GM18519 (cell line): ENCODE results near the gene PTPN23.
A peak's percentile ranks its signal among the peaks of the same experiment; 100 is the strongest.
"Not testable (repeated sequence)": the region's sequence is repeated elsewhere in the genome, so short reads cannot be mapped to it uniquely, and the experiment has no call there.

ENCODE experiments used
- ATAC-seq: cut with Tn5 transposase; IDR thresholded peaks from one replicate; pipeline ENCODE4 v1.9.1; 2021; ENCODE audit warnings: mild to moderate bottlenecking, moderate library complexity; ENCODE audit not compliant: unreplicated experiment, low FRiP score

PTPN23 gene, protein sequence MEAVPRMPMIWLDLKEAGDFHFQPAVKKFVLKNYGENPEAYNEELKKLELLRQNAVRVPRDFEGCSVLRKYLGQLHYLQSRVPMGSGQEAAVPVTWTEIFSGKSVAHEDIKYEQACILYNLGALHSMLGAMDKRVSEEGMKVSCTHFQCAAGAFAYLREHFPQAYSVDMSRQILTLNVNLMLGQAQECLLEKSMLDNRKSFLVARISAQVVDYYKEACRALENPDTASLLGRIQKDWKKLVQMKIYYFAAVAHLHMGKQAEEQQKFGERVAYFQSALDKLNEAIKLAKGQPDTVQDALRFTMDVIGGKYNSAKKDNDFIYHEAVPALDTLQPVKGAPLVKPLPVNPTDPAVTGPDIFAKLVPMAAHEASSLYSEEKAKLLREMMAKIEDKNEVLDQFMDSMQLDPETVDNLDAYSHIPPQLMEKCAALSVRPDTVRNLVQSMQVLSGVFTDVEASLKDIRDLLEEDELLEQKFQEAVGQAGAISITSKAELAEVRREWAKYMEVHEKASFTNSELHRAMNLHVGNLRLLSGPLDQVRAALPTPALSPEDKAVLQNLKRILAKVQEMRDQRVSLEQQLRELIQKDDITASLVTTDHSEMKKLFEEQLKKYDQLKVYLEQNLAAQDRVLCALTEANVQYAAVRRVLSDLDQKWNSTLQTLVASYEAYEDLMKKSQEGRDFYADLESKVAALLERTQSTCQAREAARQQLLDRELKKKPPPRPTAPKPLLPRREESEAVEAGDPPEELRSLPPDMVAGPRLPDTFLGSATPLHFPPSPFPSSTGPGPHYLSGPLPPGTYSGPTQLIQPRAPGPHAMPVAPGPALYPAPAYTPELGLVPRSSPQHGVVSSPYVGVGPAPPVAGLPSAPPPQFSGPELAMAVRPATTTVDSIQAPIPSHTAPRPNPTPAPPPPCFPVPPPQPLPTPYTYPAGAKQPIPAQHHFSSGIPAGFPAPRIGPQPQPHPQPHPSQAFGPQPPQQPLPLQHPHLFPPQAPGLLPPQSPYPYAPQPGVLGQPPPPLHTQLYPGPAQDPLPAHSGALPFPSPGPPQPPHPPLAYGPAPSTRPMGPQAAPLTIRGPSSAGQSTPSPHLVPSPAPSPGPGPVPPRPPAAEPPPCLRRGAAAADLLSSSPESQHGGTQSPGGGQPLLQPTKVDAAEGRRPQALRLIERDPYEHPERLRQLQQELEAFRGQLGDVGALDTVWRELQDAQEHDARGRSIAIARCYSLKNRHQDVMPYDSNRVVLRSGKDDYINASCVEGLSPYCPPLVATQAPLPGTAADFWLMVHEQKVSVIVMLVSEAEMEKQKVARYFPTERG (N-terminal part only)

GRCh38 chr3:47380601-47381316 is at the start of gene PTPN23:
Gene PTPN23, plus strand, starts transcription at chr3:47381021. Its CDS starts 76 bp downstream, at chr3:47381097.
- peak; percentile 47 for ATAC-seq

GRCh38 chr3:47333907-47334306 is 46.9 kb upstream of the PTPN23 start:
- no peak for ATAC-seq

DNA sequence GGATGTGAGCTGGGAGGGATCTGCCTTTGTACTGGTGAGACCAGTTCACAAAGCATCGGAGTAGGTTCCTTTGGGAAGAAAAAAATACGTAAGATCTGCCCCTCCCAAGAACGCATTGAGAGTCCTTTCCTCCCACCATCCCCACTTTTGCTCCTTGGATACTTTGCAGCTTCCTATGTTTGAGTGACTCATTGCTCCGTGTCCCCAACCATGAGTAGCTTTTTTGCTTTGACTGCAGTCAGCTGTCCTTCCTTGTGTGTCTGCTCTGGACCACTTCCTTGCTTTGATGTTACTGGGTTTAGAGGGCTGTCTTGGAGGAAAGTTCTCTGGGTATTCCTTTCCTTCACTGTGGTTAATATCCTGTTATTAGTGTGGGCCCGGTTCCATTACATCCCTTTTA is 43.2 kb upstream of the PTPN23 start:
- ATAC-seq: no peak

DNA sequence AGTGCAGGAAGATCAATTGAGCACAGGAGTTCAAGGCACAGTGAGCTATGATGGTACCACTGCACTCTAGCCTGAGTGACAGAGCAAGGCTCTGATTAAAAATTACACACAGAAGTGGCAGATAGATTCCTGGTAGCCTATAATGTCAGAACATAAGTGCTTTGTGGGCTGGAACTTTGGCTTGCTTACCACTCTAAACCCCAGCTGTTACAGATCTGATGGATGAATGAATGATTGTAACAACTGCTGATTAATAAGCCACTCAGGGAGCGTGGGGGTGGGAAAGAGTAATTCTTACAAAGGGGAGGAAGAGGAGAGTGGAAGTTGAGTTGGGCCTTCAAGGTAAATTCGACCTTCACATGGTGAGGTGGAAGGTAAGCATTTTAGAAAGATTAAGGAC is 40.9 kb upstream of the PTPN23 start:
- ATAC-seq: no peak

DNA sequence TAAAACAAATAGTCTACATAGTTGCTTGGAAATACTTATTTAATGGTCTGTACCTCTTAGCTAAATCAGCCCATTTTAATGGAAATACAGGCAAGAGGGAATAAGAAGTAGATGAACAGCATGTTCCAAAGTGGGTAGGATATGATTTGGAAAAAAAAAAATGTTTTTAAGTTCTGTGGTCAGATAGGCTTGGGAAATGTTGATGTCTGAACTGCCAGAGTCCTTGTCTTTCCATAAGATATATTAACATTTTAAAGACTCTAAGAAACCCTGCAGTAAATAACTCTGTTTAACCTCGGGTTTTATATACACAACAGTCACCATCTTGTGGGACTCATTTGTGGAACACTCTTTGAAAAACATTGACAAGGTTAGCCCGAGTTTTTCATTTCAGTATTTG is 40.0 kb upstream of the PTPN23 start:
- ATAC-seq: no peak

GRCh38 chr3:47342151-47342550 is 38.7 kb upstream of the PTPN23 start:
- ATAC-seq: no peak

DNA sequence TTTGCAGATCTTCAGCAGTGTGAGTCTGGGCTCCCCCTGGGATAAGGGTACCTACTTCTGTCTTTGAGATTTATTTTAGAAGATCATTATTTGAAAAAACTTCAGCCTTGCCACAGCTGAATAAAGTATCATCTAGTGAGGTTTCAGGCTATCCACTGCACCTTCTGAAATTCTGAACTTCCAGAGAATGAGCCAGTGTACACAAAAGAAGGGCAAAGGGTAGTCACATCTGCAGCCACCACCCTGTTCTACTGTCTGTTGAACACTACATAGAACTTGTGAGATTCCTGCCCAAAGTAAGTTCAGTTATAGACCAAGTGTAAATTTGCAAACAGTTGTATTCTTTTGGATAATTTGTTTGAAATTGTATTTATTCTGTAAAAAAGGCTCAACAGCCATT is 38.0 kb upstream of the PTPN23 start:
- no peak for ATAC-seq

DNA sequence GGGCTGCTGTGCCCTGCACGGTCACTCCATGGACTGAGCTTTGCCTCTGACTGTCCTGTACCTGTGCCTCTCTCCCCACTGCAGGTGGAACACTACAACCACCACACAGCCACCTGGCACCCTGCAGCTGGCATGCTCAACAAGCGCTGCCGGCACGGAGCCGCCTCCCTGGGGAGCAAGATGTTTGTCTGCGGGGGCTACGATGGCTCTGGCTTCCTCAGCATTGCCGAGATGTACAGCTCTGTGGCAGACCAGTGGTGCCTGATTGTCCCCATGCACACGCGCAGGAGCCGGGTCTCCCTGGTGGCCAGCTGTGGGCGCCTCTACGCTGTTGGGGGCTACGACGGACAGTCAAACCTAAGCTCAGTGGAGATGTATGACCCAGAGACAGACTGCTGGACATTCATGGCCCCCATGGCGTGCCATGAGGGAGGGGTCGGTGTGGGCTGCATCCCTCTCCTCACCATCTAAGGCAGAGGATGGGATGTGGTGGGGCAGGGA is 37.3 kb upstream of the PTPN23 start:
- ATAC-seq: no peak

DNA sequence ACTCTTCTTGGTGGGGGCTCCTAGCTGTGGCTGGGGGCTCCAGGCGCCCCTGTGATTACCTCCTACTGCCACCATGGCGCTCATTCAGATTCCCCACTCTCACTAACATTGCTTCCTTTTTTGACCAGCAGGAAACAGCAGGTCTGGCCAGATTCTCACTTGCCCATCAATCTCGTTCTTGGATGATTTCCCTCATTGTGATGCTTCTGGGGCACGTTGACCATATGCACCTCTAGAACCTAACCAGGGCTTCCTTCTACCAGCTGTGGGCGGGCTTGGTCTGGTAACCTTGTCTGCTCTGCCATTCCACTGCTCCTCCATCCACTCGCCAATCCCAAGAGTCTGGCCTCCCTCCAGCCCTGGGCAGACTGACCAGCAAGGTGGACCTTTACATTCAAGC is 35.9 kb upstream of the PTPN23 start:
- no peak for ATAC-seq

DNA sequence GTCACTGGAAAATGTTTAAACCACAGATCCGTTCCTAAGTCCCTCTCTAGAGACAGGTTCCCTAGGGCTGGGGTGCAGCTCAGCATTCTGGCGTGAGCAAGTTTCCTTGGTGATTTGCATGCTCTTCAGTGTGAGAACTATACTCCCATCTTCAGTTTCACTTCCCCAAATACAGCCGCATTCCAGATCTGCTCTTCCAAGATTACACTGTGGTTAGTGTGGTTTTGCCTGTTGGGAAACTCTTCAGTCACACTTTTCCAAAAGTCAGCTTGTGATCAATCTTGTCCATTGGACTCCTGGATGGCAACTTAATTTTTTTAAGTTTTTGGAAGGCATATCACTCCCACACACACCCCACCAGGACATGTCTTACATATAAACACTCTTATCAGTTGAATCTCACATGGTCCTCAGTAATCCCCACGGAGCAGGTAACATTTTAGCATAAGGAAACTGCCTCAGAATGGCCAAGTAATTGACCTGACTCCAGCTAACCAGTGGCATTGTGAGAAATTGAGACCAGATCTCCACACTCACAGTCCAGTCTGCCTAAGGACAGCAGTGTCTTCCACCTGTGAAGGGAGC is 33.5 kb upstream of the PTPN23 start:
- ATAC-seq: peak; percentile 62

- ATAC-seq: no peak
Observed at GRCh38 chr3:47348411-47349154, 32.2 kb upstream of the PTPN23 start.

DNA sequence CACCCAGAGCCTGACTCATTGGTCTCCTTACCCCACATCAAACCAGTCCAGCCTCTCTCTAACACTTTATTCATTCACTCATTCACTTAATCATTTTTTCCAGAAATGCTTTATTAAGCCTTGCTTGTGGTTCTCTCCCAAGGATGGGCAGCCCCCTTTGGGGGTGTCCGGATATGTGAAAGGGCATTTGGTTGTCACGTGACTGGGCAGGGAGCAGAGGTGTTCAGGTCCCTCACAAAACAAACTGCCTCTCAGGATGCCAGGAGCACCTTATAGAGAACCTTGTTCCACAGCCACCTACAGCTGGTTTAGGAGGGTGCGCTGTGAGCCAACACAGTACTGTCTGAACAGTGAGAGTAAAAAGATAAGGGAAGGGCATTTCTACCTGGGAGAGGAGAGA is 25.8 kb upstream of the PTPN23 start:
- ATAC-seq: no peak

DNA sequence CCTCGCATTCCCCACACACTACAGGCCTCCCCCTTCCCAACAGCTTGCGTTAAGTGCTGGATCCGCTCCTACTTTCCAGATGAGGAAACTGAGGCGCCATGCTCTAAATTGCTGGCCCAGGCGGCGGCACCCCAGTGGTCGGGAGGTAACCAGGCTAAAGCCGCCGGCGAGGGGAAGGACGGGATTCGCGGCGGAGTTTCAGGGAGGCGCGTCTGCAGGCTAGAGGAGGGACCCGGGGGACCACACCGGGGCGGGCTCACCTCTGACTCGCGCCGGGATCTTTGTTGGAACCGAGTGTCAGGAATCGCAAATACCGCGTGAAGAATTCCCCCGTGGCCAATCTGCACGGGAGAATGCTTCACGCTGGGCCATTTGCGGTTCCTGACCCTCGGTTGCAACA is 24.6 kb upstream of the PTPN23 start:
- no peak for ATAC-seq

DNA sequence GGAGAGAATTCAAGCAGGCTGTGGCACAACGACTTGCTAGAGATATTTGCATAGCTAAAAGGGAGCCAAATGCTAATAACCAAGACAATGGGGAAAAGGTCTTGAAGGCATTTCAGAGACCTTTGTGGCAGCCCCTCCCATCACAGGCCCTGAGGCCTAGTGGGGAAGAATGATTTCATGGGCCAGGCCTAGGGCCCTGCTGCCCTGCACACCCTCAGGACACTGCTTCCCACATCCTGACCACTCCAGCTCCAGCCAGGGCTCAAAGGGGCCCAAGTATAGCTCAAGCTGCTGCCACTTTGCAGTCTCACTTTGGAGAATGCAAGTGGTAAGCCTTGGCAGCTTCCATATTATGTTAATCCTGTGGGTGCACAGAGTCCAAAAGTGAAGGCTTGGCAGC is 21.5 kb upstream of the PTPN23 start:
- ATAC-seq: no peak

DNA sequence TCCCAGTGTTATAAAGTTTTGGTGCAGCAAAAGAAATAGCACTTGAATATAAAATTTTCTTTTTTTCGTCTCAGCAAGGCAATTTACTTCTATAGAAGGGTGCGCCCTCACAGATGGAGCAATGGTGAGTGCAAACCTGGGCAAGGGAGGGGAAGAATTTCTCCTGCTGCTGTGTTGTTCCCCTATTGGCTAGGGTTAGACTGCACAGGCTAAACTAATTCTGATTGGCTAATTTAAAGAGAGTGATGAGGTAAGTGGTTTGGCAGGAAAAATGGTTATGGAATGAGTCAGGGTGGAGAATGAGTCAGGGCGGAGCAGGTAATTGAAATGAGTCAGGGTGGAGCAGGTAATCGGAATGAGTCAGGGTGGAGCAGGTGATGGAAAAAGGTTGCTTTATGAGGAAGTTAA is 20.7 kb upstream of the PTPN23 start:
- ATAC-seq: not testable (repeated sequence)

GRCh38 chr3:47362701-47363100 is 18.1 kb upstream of the PTPN23 start:
- ATAC-seq: no peak

GRCh38 chr3:47365213-47366153 is 15.3 kb upstream of the PTPN23 start:
- ATAC-seq: no peak

DNA sequence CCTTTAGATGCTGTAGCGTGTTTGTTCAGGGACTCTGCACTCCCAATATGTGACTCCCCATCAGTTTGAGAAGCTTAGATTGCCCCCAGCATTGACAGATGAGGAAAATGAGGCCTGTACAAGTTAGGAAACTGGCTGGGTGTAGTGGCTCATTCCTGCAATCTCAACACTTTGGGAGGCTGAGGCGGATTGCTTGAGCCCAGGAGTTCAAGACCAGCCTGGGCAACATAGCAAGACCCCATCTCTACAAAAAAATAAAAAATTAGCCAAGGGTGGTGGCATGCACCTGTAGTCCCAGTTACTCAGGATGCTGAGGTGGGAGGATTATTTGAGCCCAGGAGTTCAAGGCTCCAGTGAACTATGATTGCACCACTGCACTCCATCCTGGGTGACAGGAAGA is 14.0 kb upstream of the PTPN23 start:
- ATAC-seq: no peak
